ENCODE measurements around the gene CLEC16A.

DNA sequence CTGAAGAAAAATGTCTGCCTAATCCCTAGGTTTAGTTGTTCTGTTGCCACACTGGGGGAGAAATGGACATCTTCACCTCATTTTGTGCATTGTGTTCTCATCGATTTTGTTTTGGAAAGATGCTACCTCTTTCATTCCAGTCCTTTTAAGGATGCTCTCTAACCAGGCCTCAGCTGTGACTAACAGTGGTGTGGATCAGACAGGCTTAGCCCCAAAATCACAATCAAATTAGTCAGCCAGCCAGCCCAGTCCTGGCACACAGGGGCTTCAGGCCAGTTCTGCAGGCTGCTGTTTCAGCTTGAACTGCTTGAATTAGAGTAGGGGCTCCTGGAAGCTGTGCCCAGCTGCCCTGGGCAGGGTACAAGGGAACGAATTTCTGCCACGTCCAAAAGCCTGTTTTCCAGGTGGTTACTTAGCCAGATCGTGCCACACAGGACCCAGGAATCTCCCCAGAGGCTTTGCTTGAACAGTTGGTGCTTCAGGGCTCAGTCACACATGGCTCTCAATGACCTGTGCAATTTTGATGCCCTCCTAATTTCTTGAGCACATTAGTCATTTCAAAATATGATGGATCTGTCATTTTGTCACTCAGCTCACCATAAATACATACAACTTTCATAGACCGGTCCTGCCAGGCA lies 60.7 kb downstream of the CLEC16A start:
- TF ChIP-seq CREB1 (CRISPR knock-in tag; IDR thresholded peaks at IDR 0.05; ENCODE audit: low read depth), result no peak
- no peak for TF ChIP-seq CTCF (conservative IDR thresholded peaks at IDR 0.05; ENCODE audit: low read depth in 2 of 2)
- TF ChIP-seq EZH2 (IDR thresholded peaks at IDR 0.05; ENCODE audit: low read depth, unreplicated experiment), result no peak
- TF ChIP-seq POLR2AphosphoS5 (IDR thresholded peaks at IDR 0.05; ENCODE audit: low read depth), result no peak
- TF ChIP-seq, protein P1, sequence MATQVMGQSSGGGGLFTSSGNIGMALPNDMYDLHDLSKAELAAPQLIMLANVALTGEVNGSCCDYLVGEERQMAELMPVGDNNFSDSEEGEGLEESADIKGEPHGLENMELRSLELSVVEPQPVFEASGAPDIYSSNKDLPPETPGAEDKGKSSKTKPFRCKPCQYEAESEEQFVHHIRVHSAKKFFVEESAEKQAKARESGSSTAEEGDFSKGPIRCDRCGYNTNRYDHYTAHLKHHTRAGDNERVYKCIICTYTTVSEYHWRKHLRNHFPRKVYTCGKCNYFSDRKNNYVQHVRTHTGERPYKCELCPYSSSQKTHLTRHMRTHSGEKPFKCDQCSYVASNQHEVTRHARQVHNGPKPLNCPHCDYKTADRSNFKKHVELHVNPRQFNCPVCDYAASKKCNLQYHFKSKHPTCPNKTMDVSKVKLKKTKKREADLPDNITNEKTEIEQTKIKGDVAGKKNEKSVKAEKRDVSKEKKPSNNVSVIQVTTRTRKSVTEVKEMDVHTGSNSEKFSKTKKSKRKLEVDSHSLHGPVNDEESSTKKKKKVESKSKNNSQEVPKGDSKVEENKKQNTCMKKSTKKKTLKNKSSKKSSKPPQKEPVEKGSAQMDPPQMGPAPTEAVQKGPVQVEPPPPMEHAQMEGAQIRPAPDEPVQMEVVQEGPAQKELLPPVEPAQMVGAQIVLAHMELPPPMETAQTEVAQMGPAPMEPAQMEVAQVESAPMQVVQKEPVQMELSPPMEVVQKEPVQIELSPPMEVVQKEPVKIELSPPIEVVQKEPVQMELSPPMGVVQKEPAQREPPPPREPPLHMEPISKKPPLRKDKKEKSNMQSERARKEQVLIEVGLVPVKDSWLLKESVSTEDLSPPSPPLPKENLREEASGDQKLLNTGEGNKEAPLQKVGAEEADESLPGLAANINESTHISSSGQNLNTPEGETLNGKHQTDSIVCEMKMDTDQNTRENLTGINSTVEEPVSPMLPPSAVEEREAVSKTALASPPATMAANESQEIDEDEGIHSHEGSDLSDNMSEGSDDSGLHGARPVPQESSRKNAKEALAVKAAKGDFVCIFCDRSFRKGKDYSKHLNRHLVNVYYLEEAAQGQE (IDR thresholded peaks at IDR 0.05; ENCODE audit: unreplicated experiment), result no peak
- TF ChIP-seq, protein P2, sequence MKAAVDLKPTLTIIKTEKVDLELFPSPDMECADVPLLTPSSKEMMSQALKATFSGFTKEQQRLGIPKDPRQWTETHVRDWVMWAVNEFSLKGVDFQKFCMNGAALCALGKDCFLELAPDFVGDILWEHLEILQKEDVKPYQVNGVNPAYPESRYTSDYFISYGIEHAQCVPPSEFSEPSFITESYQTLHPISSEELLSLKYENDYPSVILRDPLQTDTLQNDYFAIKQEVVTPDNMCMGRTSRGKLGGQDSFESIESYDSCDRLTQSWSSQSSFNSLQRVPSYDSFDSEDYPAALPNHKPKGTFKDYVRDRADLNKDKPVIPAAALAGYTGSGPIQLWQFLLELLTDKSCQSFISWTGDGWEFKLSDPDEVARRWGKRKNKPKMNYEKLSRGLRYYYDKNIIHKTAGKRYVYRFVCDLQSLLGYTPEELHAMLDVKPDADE (IDR thresholded peaks at IDR 0.05), result no peak
- TF ChIP-seq EZH2phosphoT487 (IDR thresholded peaks at IDR 0.05; ENCODE audit: unreplicated experiment), result no peak
- no peak for TF ChIP-seq NANOG (IDR thresholded peaks at IDR 0.05; ENCODE audit: borderline replicate concordance)
- no peak for TF ChIP-seq JUNB (IDR thresholded peaks at IDR 0.05; ENCODE audit: unreplicated experiment)
- no peak for TF ChIP-seq ZNF114 (CRISPR knock-in tag; IDR thresholded peaks at IDR 0.05)
- no peak for TF ChIP-seq STAT1 (IDR thresholded peaks at IDR 0.05; ENCODE audit: unreplicated experiment)
- TF ChIP-seq ZNF462 (CRISPR knock-in tag; IDR thresholded peaks at IDR 0.05), result no peak
- no peak for TF ChIP-seq ZNF331 (CRISPR knock-in tag; IDR thresholded peaks at IDR 0.05; ENCODE audit: low read depth)

Data from GM23338 (cell line).